ENCODE measurements around the gene LRP2.

Gene LRP2

GRCh38 chr2:169358016-169358415 lies 4.3 kb downstream of the LRP2 start:
- no peak for TF ChIP-seq Cebpa-rat (IDR thresholded peaks at IDR 0.05)
- H3K27me3 ChIP-seq, result peaks cover 27 to 40% (median 36%) of the 10 kb centered on the region in 11 experiments
- peaks cover 0 to 8% (median 0%) of the 10 kb centered on the region in 11 experiments; a peak in 4 of 22 replicates for H3K9me3 ChIP-seq (replicated peaks in 1 of 11)
- no peak overlapping the region for H3K27ac ChIP-seq
- H3K4me2 ChIP-seq, result no peak overlapping the region
- peaks cover 9 to 14% (median 13%) of the 10 kb centered on the region in 10 experiments; a peak in 19 of 20 replicates for H3K4me1 ChIP-seq
- no peak overlapping the region for H3K9ac ChIP-seq
- H4K20me1 ChIP-seq, result peaks cover 0 to 22% (median 8%) of the 10 kb centered on the region in 11 experiments; a peak in 6 of 22 replicates
- H3K36me3 ChIP-seq, result no peaks in the 10 kb centered on the region
- H3K4me3 ChIP-seq, result no peak overlapping the region

DNA sequence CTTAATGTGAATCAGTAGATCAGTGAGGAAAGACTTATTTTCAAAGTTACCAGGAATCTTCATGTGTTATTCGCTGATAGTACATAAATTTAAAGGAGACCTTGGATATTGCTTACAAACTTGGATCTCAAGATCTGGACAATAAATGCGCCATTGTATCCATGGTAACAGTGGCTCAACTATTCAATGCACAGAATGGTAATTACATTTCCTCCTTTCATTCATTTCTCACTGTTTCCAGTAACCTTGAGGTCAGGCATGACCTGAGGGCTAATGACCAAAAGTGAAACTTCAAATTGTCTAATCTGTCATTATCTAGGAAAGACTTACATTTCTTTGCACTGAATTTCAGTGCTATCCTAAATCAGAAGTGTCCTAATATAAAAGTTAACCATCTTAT lies 8.1 kb downstream of the LRP2 start:
- H4K20me1 ChIP-seq, result no peaks in the 10 kb centered on the region
- H3K9me3 ChIP-seq (replicated peaks in 1 of 11), result no peaks in the 10 kb centered on the region
- H3K4me3 ChIP-seq, result no peak overlapping the region
- H3K4me1 ChIP-seq, result no peaks in the 10 kb centered on the region
- TF ChIP-seq Cebpa-rat (IDR thresholded peaks at IDR 0.05), result no peak
- H3K36me3 ChIP-seq, result no peaks in the 10 kb centered on the region
- peaks cover 0 to 3% (median 0%) of the 10 kb centered on the region in 11 experiments; a peak in 3 of 22 replicates for H3K27me3 ChIP-seq
- no peak overlapping the region for H3K9ac ChIP-seq
- no peak overlapping the region for H3K27ac ChIP-seq
- no peak overlapping the region for H3K4me2 ChIP-seq

DNA sequence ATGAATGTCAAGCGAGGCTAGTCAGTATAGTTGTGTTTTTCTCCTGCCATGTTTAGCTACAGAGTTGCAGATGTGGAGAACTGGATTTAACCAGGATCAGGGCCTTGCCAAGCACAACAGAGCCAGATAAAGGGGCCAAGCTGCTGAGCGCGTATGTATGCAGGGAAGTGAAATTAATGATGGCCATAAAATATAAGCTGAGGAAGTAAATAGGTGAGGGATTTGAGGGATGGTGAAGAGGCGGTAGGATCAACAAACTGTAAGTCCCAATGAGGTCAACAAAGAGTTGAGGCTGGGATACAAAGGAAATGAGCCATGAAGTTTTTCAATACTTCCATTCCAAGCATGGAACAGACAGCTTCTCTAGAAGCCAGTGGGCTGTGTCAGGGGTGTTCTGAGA lies 10.6 kb downstream of the LRP2 start:
- no peak overlapping the region for H3K4me3 ChIP-seq
- H3K27ac ChIP-seq, result no peak overlapping the region
- H3K9me3 ChIP-seq (replicated peaks in 1 of 11), result no peaks in the 10 kb centered on the region
- no peak overlapping the region for H3K4me2 ChIP-seq
- TF ChIP-seq Cebpa-rat (IDR thresholded peaks at IDR 0.05), result no peak
- H3K4me1 ChIP-seq, result no peaks in the 10 kb centered on the region
- H4K20me1 ChIP-seq, result no peaks in the 10 kb centered on the region
- H3K27me3 ChIP-seq, result no peaks in the 10 kb centered on the region
- no peaks in the 10 kb centered on the region for H3K36me3 ChIP-seq
- H3K9ac ChIP-seq, result no peak overlapping the region

GRCh38 chr2:169349535-169349934 lies 12.8 kb downstream of the LRP2 start:
- Histone ChIP-seq H3K4me1 (no peaks in the 10 kb centered on the region), H3K4me3 (no peak overlapping the region), H3K9me3 (replicated peaks in 1 of 11) (no peaks in the 10 kb centered on the region), H3K27ac (no peak overlapping the region), H3K4me2 (no peak overlapping the region), H3K36me3 (no peaks in the 10 kb centered on the region), H4K20me1 (no peaks in the 10 kb centered on the region), H3K27me3 (no peaks in the 10 kb centered on the region), H3K9ac (no peak overlapping the region)
- no peak for TF ChIP-seq Cebpa-rat (IDR thresholded peaks at IDR 0.05)

- H3K9ac ChIP-seq, result no peak overlapping the region
- H3K27ac ChIP-seq, result no peak overlapping the region
- no peak overlapping the region for H3K4me2 ChIP-seq
- no peaks in the 10 kb centered on the region for H4K20me1 ChIP-seq
- H3K4me3 ChIP-seq, result no peak overlapping the region
- no peaks in the 10 kb centered on the region for H3K36me3 ChIP-seq
- H3K4me1 ChIP-seq, result no peaks in the 10 kb centered on the region
- no peaks in the 10 kb centered on the region for H3K9me3 ChIP-seq (replicated peaks in 1 of 11)
- no peak for TF ChIP-seq Cebpa-rat (IDR thresholded peaks at IDR 0.05)
- no peaks in the 10 kb centered on the region for H3K27me3 ChIP-seq
Observed at GRCh38 chr2:169348321-169349024, 13.9 kb downstream of the LRP2 start.

GRCh38 chr2:169345486-169346437 lies 16.6 kb downstream of the LRP2 start:
- Histone ChIP-seq H3K9me3 (replicated peaks in 1 of 11) (no peaks in the 10 kb centered on the region), H3K36me3 (no peaks in the 10 kb centered on the region), H3K4me2 (no peak overlapping the region), H4K20me1 (no peaks in the 10 kb centered on the region), H3K27ac (no peak overlapping the region), H3K9ac (no peak overlapping the region), H3K4me3 (no peak overlapping the region), H3K27me3 (no peaks in the 10 kb centered on the region), H3K4me1 (no peaks in the 10 kb centered on the region)
- no peak for TF ChIP-seq Cebpa-rat (IDR thresholded peaks at IDR 0.05)

DNA sequence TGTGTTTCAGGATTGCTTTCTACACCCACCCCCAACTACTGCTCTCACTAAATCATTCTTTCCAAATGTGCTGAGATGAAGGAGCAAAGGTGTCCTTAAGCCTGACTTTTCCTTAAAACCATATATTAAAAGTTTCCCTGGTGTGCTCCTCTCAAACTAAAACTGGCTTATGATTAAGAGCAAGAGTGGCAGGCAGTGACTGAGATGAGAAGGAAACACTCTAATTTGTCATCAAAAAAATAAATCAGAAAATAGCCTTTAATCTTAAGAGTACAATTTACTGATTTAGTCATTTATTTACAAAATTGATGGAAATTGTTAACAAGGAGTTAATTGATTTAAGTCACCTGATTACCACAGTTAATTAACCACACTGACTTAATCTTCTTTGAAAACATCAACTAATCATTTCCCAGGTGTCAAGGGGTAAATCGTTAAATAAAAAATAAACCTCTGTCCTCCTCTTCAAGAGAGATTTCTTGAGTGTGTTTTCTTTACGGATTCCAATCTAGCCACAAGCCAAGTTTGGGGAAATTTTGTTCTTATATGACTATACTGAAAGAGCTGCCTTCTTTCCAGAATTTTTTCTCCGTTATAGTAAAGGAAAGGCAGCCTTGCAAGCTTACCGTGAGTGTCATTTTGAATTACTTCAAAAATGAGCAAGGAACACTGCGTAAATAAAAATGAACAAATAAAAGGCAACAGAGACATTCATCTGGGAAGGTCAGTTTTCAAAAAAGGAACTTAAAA lies 17.4 kb downstream of the LRP2 start:
- H3K4me2 ChIP-seq, result no peak overlapping the region
- no peaks in the 10 kb centered on the region for H3K36me3 ChIP-seq
- no peak for TF ChIP-seq Cebpa-rat (IDR thresholded peaks at IDR 0.05)
- no peak overlapping the region for H3K9ac ChIP-seq
- no peaks in the 10 kb centered on the region for H3K27me3 ChIP-seq
- H4K20me1 ChIP-seq, result no peaks in the 10 kb centered on the region
- H3K9me3 ChIP-seq (replicated peaks in 1 of 11), result no peaks in the 10 kb centered on the region
- H3K4me1 ChIP-seq, result no peaks in the 10 kb centered on the region
- no peak overlapping the region for H3K27ac ChIP-seq
- H3K4me3 ChIP-seq, result no peak overlapping the region

GRCh38 chr2:169343202-169343601 lies 19.1 kb downstream of the LRP2 start:
- no peak for TF ChIP-seq Cebpa-rat (IDR thresholded peaks at IDR 0.05)
- no peaks in the 10 kb centered on the region for H3K36me3 ChIP-seq
- no peak overlapping the region for H3K4me2 ChIP-seq
- H4K20me1 ChIP-seq, result no peaks in the 10 kb centered on the region
- no peaks in the 10 kb centered on the region for H3K4me1 ChIP-seq
- H3K9ac ChIP-seq, result no peak overlapping the region
- H3K4me3 ChIP-seq, result no peak overlapping the region
- no peaks in the 10 kb centered on the region for H3K9me3 ChIP-seq (replicated peaks in 1 of 11)
- H3K27me3 ChIP-seq, result no peaks in the 10 kb centered on the region
- no peak overlapping the region for H3K27ac ChIP-seq

- no peak for TF ChIP-seq Cebpa-rat (IDR thresholded peaks at IDR 0.05)
- H3K9ac ChIP-seq, result no peak overlapping the region
Observed at GRCh38 chr2:169339657-169340056, 22.7 kb downstream of the LRP2 start.

More at GRCh38 chr2:169339657-169340056, 22.7 kb downstream of the LRP2 start:
- no peaks in the 10 kb centered on the region for H3K36me3 ChIP-seq
- H3K4me3 ChIP-seq, result no peak overlapping the region
- no peaks in the 10 kb centered on the region for H4K20me1 ChIP-seq
- no peaks in the 10 kb centered on the region for H3K4me1 ChIP-seq
- H3K4me2 ChIP-seq, result no peak overlapping the region
- H3K9me3 ChIP-seq (replicated peaks in 1 of 11), result no peaks in the 10 kb centered on the region
- H3K27ac ChIP-seq, result no peak overlapping the region
- no peaks in the 10 kb centered on the region for H3K27me3 ChIP-seq

Data from BLaER1 treated with 17β-estradiol and CSF1 and Interleukin-3, amounts not matched to agents 10 nM and 100 nM (cell line).